Liver (tissue), 9 donors: Measurements from ENCODE around the gene SLC4A5. TPM values are rescaled to one million over a fixed set of nuclear protein-coding genes. Genes with fewer than 3 reads are reported as not detected.

Experiments
- DNase-seq: peaks from one replicate; pipeline ENCODE4 v3.0.0-alpha.2; 2017; ENCODE audit warnings: low spot score
- H3K27ac ChIP-seq, 2 donors: one replicate each; pipeline ENCODE4 v1.7.0; 2013; ENCODE audit warnings: inconsistent platforms in 2 of 2, low read length in 2 of 2, control low read depth in 1 of 2, low read depth in 1 of 2, mild to moderate bottlenecking in 1 of 2
- H3K27me3 ChIP-seq, 4 donors: one replicate each; pipeline versions ENCODE4 v1.6.1 to v1.7.0; 2013; ENCODE audit warnings: low read length in 3 of 4, inconsistent platforms in 1 of 4, mild to moderate bottlenecking in 1 of 4, moderate library complexity in 1 of 4; ENCODE audit not compliant: control insufficient read depth in 4 of 4, insufficient read depth in 4 of 4
- H3K36me3 ChIP-seq, 4 donors: one replicate each; pipeline versions ENCODE4 v1.6.1 to v1.7.0; 2013; ENCODE audit warnings: low read length in 3 of 4, mild to moderate bottlenecking in 3 of 4, low read depth in 1 of 4, moderate library complexity in 1 of 4; ENCODE audit not compliant: control insufficient read depth in 4 of 4, insufficient read depth in 3 of 4
- H3K4me1 ChIP-seq, 4 donors: one replicate each; pipeline versions ENCODE4 v1.6.1 to v1.7.0; 2013; ENCODE audit warnings: low read length in 3 of 4, mild to moderate bottlenecking in 3 of 4, moderate library complexity in 1 of 4; ENCODE audit not compliant: control insufficient read depth in 4 of 4, insufficient read depth in 4 of 4
- H3K4me3 ChIP-seq, 3 donors: one replicate each; pipeline versions ENCODE4 v1.6.1 to v1.7.0; 2013; ENCODE audit warnings: low read length in 3 of 3, control low read depth in 1 of 3, low read depth in 1 of 3, mild to moderate bottlenecking in 1 of 3
- H3K9ac ChIP-seq, 2 donors: one replicate each; pipeline ENCODE4 v1.7.0; 2013; ENCODE audit warnings: low read length in 2 of 2, mild to moderate bottlenecking in 2 of 2, moderate library complexity in 2 of 2, control low read depth in 1 of 2, low read depth in 1 of 2
- H3K9me3 ChIP-seq, 4 donors: one replicate each; pipeline versions ENCODE4 v1.6.1 to v1.7.0; 2013; ENCODE audit warnings: low read length in 3 of 4; ENCODE audit not compliant: control insufficient read depth in 4 of 4
- ATF3 ChIP-seq: IDR thresholded peaks from 2 replicates; pipeline ENCODE4 v1.6.1; 2016; ENCODE audit warnings: antibody characterized with exemption
- CTCF ChIP-seq: fragments of 150-350 bp; IDR thresholded peaks from 2 replicates; pipeline ENCODE4 v1.5.1; 2017; ENCODE audit warnings: improper control_type of control experiment, low read depth, low read length; ENCODE audit not compliant: missing input control
- EGR1 ChIP-seq, 2 donors: IDR thresholded peaks; 2 replicates each; pipeline ENCODE4 v1.6.1; 2016 to 2018; ENCODE audit warnings: antibody characterized with exemption in 2 of 2, low read depth in 2 of 2
- FOXA1 ChIP-seq: IDR thresholded peaks from 2 replicates; pipeline ENCODE4 v1.6.1; 2016; ENCODE audit warnings: antibody characterized with exemption
- GABPA ChIP-seq, 2 donors: IDR thresholded peaks in 1 of 2; conservative IDR thresholded peaks in 1 of 2; 2 replicates each; pipeline ENCODE4 v1.6.1; 2016; ENCODE audit warnings: antibody characterized with exemption in 2 of 2, mild to moderate bottlenecking in 1 of 2, moderate library complexity in 1 of 2
- HNF4A ChIP-seq, 2 donors: conservative IDR thresholded peaks; 2 replicates each; pipeline ENCODE4 v1.6.1; 2016; ENCODE audit warnings: antibody characterized with exemption in 2 of 2, mild to moderate bottlenecking in 2 of 2
- JUND ChIP-seq, 2 donors: IDR thresholded peaks; 2 replicates each; pipeline ENCODE4 v1.6.1; 2016; ENCODE audit warnings: antibody characterized with exemption in 2 of 2
- MAX ChIP-seq: IDR thresholded peaks from 2 replicates; pipeline ENCODE4 v1.6.1; 2016; ENCODE audit warnings: antibody characterized with exemption
- NR2F2 ChIP-seq: IDR thresholded peaks from 2 replicates; pipeline ENCODE4 v1.6.1; 2016; ENCODE audit warnings: antibody characterized with exemption
- REST ChIP-seq: IDR thresholded peaks from 2 replicates; pipeline ENCODE4 v1.6.1; 2016; ENCODE audit warnings: antibody characterized with exemption, mild to moderate bottlenecking
- RXRA ChIP-seq, 2 donors: IDR thresholded peaks; 2 replicates each; pipeline ENCODE4 v1.6.1; 2017 to 2018; ENCODE audit warnings: antibody characterized with exemption in 2 of 2, mild to moderate bottlenecking in 1 of 2
- SP1 ChIP-seq: IDR thresholded peaks from 2 replicates; pipeline ENCODE4 v1.6.1; 2018; ENCODE audit warnings: antibody characterized with exemption, mild to moderate bottlenecking
- TAF1 ChIP-seq: conservative IDR thresholded peaks from 2 replicates; pipeline ENCODE4 v1.6.1; 2016; ENCODE audit warnings: antibody characterized with exemption, mild to moderate bottlenecking
- WGBS: extraction: QIAGEN DNeasy Blood & Tissue Kit; methylation state at CpG from one replicate; pipeline ENCODE4 v1.1.7; 2013; 5-methylcytosine and 5-hydroxymethylcytosine counted together
- polyA plus RNA-seq, 2 donors: library from polyadenylated mRNA; stranded (reverse) in 1 of 2; unstranded in 1 of 2; fragments of 200-250 nt in 1 of 2; fragments of >200 nt in 1 of 2; fragmentation: Nextera tagmentation in 1 of 2; extraction: Ambion mirVana in 1 of 2; gene quantifications; one replicate each; pipeline versions ENCODE4 v1.2.1 to v1.2.3, GENCODE V29; 2013 to 2015
- total RNA-seq, 2 donors: library from RNA; depleted of rRNA; stranded (reverse); fragments of >200 nt; gene quantifications; one replicate each; pipeline ENCODE4 v1.2.3, GENCODE V29; 2014
- donor health status: healthy.
- donor health status: healthy.
- donor health status: healthy.
- donor health status: healthy.
- donor health status: healthy.

SLC4A5 gene
- total and polyA plus RNA-seq, 4 donors, result 0.12 to 0.50 (median 0.29) TPM

GRCh38 chr2:74222300-74222650 lies 120.9 kb downstream of the SLC4A5 start:
- no peak overlapping the region for H3K27ac ChIP-seq
- H3K9ac ChIP-seq, result no peak overlapping the region
- no peaks in the 10 kb centered on the region for H3K4me1 ChIP-seq
- TF ChIP-seq EGR1 (IDR thresholded peaks at IDR 0.05; ENCODE audit: low read depth in 2 of 2), result no peak
- TF ChIP-seq NR2F2, result no peak
- TF ChIP-seq MAX, result no peak
- no peak for TF ChIP-seq FOXA1
- TF ChIP-seq CTCF, result no peak
- TF ChIP-seq SP1, result no peak
- H3K36me3 ChIP-seq, result peaks cover 0 to 2% (median 0%) of the 10 kb centered on the region in 4 donors
- H3K27me3 ChIP-seq, result no peaks in the 10 kb centered on the region
- no peak for DNase-seq
- 91% methylated on average over 6 of the region's 6 CpGs for WGBS
- no peaks in the 10 kb centered on the region for H3K9me3 ChIP-seq
- no peak overlapping the region for H3K4me3 ChIP-seq

GRCh38 chr2:74221604-74222299 lies 121.5 kb downstream of the SLC4A5 start:
- no peak for TF ChIP-seq GABPA (IDR thresholded peaks at IDR 0.05 in 1 of 2, conservative IDR thresholded peaks at IDR 0.05 in 1 of 2)
- TF ChIP-seq JUND (IDR thresholded peaks at IDR 0.05), result no peak
- no peak for TF ChIP-seq SP1
- TF ChIP-seq NR2F2, result no peak
- no peak for TF ChIP-seq CTCF
- no peak for TF ChIP-seq ATF3
- TF ChIP-seq TAF1, result no peak
- WGBS, result 96% methylated on average over 6 of the region's 6 CpGs
- Histone ChIP-seq H3K36me3 (peaks cover 0 to 2% (median 0%) of the 10 kb centered on the region in 4 donors), H3K4me1 (no peaks in the 10 kb centered on the region), H3K27me3 (no peaks in the 10 kb centered on the region), H3K4me3 (no peak overlapping the region), H3K9ac (no peak overlapping the region), H3K27ac (no peak overlapping the region), H3K9me3 (no peaks in the 10 kb centered on the region)
- no peak for DNase-seq

GRCh38 chr2:74221091-74221490 lies 122.1 kb downstream of the SLC4A5 start:
- H3K36me3 ChIP-seq, result peaks cover 0 to 2% (median 0%) of the 10 kb centered on the region in 4 donors
- no peaks in the 10 kb centered on the region for H3K27me3 ChIP-seq
- no peak overlapping the region for H3K4me3 ChIP-seq
- no peak for TF ChIP-seq REST
- TF ChIP-seq RXRA (IDR thresholded peaks at IDR 0.05), result no peak
- no peak for TF ChIP-seq HNF4A (conservative IDR thresholded peaks at IDR 0.05)
- no peak overlapping the region for H3K9ac ChIP-seq
- H3K9me3 ChIP-seq, result no peaks in the 10 kb centered on the region
- no peaks in the 10 kb centered on the region for H3K4me1 ChIP-seq
- no peak for DNase-seq
- 96% methylated on average over 6 of the region's 6 CpGs for WGBS
- H3K27ac ChIP-seq, result no peak overlapping the region
